KBM-7 (cell line): Measurements from ENCODE around the gene CLEC6A.
A peak's percentile ranks its signal among the peaks of the same experiment; 100 is the strongest.
"Not testable (repeated sequence)": the region's sequence is repeated elsewhere in the genome, so short reads cannot be mapped to it uniquely, and the experiment has no call there.

ENCODE experiments used
- DNase-seq: peaks from one replicate; pipeline ENCODE4 v3.0.0-alpha.2; 2015
- in situ Hi-C: fragments of 300-500 bp; cut with MboI; formaldehyde crosslinking; loops from 2 replicates; pipeline ENCODE4 v1.14.3; 2020; ENCODE audit warnings: low sequenced_read_pairs, low pct_unique_long_range_greater_than_20kb, mixed read lengths

Gene CLEC6A

GRCh38 chr12:8491646-8492530, 36.1 kb downstream of the CLEC6A start:
- no peak for DNase-seq
- in situ Hi-C loops = no loop called here

DNA sequence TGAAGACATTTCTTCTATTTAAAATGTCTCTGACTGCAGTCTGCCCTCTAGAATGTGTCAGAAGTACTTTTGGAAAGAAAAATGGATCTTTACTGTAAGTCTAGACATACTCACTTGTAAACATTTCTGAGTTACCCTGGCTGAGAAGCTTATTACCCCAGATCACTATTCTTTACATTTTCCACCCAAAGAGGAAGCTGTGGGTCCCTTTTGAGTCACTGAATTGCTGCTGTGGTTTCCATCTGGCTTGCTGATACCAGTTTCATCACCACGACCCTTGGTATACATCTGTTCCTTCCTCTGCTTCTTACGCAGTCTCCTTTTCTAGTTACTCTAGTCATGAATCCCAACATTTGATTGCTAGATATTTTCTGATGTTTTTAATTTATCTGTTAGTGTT, 37.3 kb downstream of the CLEC6A start:
- peak; percentile 86 for DNase-seq
- in situ Hi-C loops = no loop called here

DNA sequence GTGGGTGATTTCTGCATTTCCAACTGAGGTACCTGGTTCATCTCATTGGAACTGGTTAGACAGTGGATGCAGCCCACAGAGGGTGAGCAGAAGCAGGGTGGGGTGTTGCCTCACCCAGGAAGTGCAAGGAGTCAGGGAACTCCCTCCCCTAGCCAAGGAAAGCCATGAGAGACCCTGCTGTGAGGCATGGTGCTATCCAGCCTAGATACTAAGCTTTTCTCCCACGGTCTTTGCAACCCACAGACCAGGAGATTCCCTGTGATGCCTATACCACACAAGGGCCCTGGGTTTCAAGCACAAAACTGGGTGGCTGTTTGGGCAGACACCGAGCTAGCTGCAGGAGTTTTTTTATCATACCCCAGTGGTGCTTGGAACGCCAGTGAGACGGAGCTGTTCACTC, 39.9 kb downstream of the CLEC6A start:
- DNase-seq, in situ Hi-C loops: not testable (repeated sequence)

DNA sequence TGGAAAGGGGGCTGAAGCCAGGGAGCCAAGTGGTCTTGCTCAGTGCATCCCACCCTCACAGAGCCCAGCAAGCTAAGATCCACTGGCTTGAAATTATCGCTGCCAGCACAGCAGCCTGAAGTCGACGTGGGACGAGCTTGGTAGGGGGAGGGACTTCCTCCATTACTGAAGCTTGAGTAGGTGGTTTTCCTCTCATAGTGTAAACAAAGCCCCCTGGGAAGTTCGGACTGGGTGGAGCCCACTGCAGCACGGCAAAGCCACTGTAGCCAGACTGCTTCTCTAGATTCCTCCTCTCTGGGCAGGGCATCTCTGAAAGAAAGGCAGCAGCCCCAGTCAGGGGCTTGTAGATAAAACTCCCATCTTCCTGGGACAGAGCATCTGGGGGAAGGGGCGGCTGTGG, 40.3 kb downstream of the CLEC6A start:
- in situ Hi-C loops, DNase-seq: not testable (repeated sequence)

DNA sequence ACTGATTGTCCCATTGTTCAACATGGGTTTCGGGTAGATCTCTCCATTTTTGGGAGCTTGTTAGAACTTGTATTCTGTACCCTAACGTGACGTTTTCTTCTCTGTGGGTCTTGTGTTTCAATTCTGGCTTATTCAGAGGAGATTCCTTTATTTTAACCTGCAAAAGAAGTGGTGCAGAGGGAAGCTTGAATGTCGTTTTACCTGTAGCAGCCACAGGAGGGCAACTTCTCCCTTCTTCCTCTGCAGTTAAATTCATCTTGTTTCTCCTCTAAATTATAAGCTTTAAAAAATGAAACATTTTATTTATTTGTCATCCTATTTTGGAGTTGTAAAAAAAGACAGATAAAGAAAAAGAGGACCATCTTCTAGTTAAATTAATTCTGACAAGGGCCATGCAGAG, 43.9 kb downstream of the CLEC6A start:
- in situ Hi-C loops = no loop called here
- peak; percentile 8 for DNase-seq

DNA sequence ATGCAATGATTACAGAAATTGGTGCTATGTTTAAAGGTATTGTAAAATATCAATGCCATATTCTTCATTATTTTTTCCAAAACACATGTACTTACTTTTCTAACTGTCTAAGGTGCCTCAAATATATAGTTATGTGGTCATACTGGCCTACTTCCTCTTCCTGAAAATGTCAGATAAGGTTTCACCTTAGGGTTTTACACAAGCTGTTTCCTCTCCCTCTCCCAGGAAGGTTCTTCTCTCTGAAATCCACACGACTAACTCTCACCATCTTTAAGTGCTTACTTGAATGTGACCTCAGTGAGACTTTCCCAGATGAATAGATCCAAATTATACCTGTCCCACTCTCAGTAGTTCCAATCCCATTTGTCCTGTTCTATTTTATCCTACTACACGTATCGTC, 46.0 kb downstream of the CLEC6A start:
- in situ Hi-C loops = no loop called here

DNA sequence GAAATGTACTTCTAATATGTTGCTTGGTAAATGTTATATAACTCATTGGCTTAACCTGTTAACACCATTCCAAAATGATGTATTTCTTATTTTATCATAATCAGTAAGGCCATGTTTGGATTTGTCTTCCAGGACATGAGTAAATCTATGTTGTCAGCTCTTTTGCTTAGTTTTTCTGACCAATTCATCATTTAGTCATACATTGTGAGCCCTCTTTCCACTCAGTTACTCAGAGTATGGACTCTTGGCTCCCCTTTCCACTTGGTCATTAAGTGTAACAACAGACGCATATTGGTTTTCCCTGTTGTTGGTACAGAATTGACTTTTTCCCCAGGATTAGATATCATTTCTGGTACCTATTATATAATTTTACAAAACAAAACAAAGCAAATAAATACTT, 48.6 kb downstream of the CLEC6A start:
- no peak for DNase-seq
- in situ Hi-C loops = no loop called here

More for the DNA sequence above, 46.0 kb downstream of the CLEC6A start:
- peak; percentile 69 for DNase-seq

- no peak for DNase-seq
- in situ Hi-C loops = no loop called here
Observed at GRCh38 chr12:8507596-8507995, 51.8 kb downstream of the CLEC6A start.

DNA sequence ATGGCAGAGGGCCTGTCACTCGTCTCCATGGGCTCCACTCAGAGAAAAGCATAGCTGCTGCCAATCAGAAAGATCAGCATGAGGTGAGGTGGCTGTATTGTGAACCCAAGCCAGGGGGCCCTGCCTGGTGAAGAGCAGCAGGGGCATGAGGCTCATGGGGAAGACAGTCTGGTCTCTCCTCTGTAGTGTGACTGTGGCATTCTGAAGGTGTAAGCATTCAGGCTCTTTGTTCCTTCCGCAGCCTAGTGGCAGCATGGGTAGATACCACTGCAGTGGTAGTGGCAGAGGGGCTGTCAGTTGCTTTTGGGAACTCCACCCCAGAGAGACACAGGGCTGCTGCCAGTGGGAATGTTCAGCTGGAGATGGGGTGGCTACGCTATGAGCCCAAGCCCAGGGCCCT, 52.5 kb downstream of the CLEC6A start:
- DNase-seq = no peak
- in situ Hi-C loops = no loop called here

GRCh38 chr12:8508910-8509841, 53.4 kb downstream of the CLEC6A start:
- in situ Hi-C loops = no loop called here
- no peak for DNase-seq

DNA sequence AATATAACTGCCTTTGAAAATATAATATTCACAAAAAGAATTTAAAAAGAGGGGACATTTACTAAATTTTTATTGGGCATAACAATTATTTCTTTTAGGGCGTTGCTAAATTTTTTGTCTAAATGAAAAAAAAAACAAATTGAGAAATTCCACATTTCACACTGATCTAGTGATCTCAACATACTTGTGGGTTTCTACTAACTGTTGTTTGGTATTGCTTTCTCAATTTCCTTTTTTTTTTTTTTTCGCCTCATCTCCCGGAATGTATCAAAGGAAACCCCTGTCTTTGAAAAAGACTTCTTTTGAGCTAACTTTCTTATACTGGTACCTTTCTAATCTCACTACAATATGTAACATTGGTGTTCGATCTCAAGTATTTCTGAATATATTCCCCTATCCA, 57.5 kb downstream of the CLEC6A start, which contains the start of gene CLEC4D:
TSS of gene CLEC4D (plus strand) at position 248 of the 400 bp plus-strand sequence. CDS start 230 bp downstream, outside the sequence.
- in situ Hi-C loops = no loop called here
- no peak for DNase-seq

GRCh38 chr12:8517971-8518370, 62.2 kb downstream of the CLEC6A start:
- in situ Hi-C loops = no loop called here
- DNase-seq = no peak

GRCh38 chr12:8519171-8519570, 63.4 kb downstream of the CLEC6A start:
- in situ Hi-C loops = no loop called here

GRCh38 chr12:8527250-8528130, 71.7 kb downstream of the CLEC6A start:
- DNase-seq = no peak
- in situ Hi-C loops = no loop called here

More at GRCh38 chr12:8519171-8519570, 63.4 kb downstream of the CLEC6A start:
- DNase-seq = peak; percentile 5
